Measurements from ENCODE around the gene PARD3B. TPM values are rescaled to one million over a fixed set of nuclear protein-coding genes. Genes with fewer than 3 reads are reported as not detected.

PARD3B gene
- total RNA-seq, 6 experiments from 2014 or later = 5.3 to 11.2 (median 8.3) TPM

DNA sequence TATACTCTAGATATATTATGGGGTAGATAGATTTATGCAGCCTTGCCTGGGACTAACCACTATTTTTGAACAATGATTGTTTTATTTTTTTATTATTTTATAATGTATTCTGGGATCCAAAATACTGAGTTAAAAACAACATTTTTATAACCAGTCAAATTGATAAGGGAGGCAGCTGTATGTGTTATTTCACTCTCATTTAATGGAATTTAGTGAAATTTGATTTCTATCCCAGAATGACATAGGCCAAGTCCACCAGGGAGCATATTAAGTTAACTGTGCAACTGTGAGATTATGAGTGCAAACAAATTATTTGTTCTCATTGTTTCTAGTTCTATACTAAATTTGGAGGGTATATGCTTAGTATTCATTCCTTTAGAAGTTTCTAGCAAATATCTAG is 583.5 kb downstream of the PARD3B start:
- no peak for ATAC-seq
- TF ChIP-seq CTCF (IDR thresholded peaks at IDR 0.05) (no peak), POLR2A (IDR thresholded peaks at IDR 0.05) (no peak)
- intact Hi-C loops (cut with DNase I) = no loop called here
- no peak for DNase-seq
- H3K4me1 ChIP-seq = no peaks in the 10 kb centered on the region
- no peak overlapping the region for H3K4me3 ChIP-seq
- H3K9me3 ChIP-seq = no peaks in the 10 kb centered on the region
- no peak overlapping the region for H3K27ac ChIP-seq
- H3K36me3 ChIP-seq = no peaks in the 10 kb centered on the region
- H3K27me3 ChIP-seq = no peaks in the 10 kb centered on the region

GRCh38 chr2:205129531-205129930 is 584.3 kb downstream of the PARD3B start:
- whole genome bisulfite sequencing (ENCODE audit: insufficient coverage, low coverage, low lambda C conversion rate, missing lambda C conversion rate) = 49% methylated on average over 5 of the region's 5 CpGs
- no peaks in the 10 kb centered on the region for H3K27me3 ChIP-seq
- no peak overlapping the region for H3K4me3 ChIP-seq
- no peaks in the 10 kb centered on the region for H3K4me1 ChIP-seq
- DNase-seq = no peak
- no peak overlapping the region for H3K27ac ChIP-seq
- ATAC-seq = peak; percentile 61 to 87 (median 80)
- no peak for TF ChIP-seq CTCF (IDR thresholded peaks at IDR 0.05)
- intact Hi-C loops (cut with DNase I) = no loop called here
- no peaks in the 10 kb centered on the region for H3K9me3 ChIP-seq
- no peaks in the 10 kb centered on the region for H3K36me3 ChIP-seq

DNA sequence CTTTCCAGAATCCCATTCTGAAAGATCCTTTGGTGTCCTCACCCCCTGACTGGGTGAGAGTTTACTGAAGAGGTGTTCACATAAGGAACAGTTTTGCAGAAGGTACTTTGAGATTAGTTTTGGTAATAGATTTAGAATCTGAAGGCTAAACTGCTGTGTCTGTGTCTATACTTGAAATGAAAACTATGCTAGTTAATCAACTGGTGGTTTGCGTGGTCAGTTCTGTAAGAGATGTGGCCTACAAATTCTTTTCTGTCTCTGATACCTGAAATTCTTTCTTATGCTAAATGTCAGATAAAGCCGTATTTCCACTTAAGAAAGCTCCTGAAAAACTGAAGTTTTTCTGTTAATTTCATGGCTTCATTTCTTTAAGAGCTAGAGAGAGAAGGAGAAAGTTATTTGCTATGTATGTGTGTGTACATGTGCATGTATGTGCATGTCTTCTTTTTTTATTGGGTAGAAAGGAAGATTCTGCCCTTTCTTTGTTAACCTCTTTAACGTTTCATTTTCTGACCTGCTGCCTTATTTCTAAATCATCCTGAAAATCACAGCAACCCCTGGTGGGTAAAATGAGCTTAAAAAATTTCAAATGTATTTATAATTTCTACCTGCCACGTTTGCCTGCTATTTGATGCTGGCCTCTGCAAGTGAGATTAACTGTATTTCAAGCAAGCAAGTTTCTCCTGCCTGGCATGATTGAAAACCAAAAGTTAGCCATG is 585.0 kb downstream of the PARD3B start:
- ATAC-seq = no peak

GRCh38 chr2:205133544-205133943 is 588.3 kb downstream of the PARD3B start:
- H3K27me3 ChIP-seq = no peaks in the 10 kb centered on the region
- DNase-seq = peak in 2 of 3 donors; percentile 17 to 46

More for the DNA sequence above, 585.0 kb downstream of the PARD3B start:
- DNase-seq = no peak
- no peak overlapping the region for H3K4me3 ChIP-seq
- WGBS (ENCODE audit: insufficient coverage, low coverage, low lambda C conversion rate, missing lambda C conversion rate) = 53% methylated on average over 4 of the region's 4 CpGs
- no peaks in the 10 kb centered on the region for H3K4me1 ChIP-seq
- H3K27ac ChIP-seq = no peak overlapping the region
- no peaks in the 10 kb centered on the region for H3K36me3 ChIP-seq
- TF ChIP-seq CTCF (IDR thresholded peaks at IDR 0.05) = no peak
- no peak for TF ChIP-seq POLR2A (IDR thresholded peaks at IDR 0.05)
- no peaks in the 10 kb centered on the region for H3K27me3 ChIP-seq
- no peaks in the 10 kb centered on the region for H3K9me3 ChIP-seq
- intact Hi-C loops (cut with DNase I) = no loop called here

More at GRCh38 chr2:205133544-205133943, 588.3 kb downstream of the PARD3B start:
- no peaks in the 10 kb centered on the region for H3K9me3 ChIP-seq
- H3K4me3 ChIP-seq = no peak overlapping the region
- intact Hi-C loops (cut with DNase I) = no loop called here
- no peak for ATAC-seq
- H3K27ac ChIP-seq = no peak overlapping the region
- TF ChIP-seq POLR2A (IDR thresholded peaks at IDR 0.05) (no peak), CTCF (IDR thresholded peaks at IDR 0.05) (no peak)
- no peaks in the 10 kb centered on the region for H3K36me3 ChIP-seq
- WGBS (ENCODE audit: insufficient coverage, low coverage, low lambda C conversion rate, missing lambda C conversion rate) = 36% methylated on average over 1 of the region's 1 CpG
- H3K4me1 ChIP-seq = no peaks in the 10 kb centered on the region
